Measurements from ENCODE around the gene SYNDIG1. TPM values are rescaled to one million over a fixed set of nuclear protein-coding genes. Genes with fewer than 3 reads are reported as not detected.

SYNDIG1 gene
- total RNA-seq, 1 donor = not detected

GRCh38 chr20:24452016-24452415 is 17.4 kb upstream of the SYNDIG1 start:
- TF ChIP-seq CTCF (IDR thresholded peaks at IDR 0.05; ENCODE audit: insufficient read depth, low read depth, low read length) = no peak
- no peak for DNase-seq (ENCODE audit: low read depth)
- no peak overlapping the region for H3K4me3 ChIP-seq (ENCODE audit: low read depth, low read length)

DNA sequence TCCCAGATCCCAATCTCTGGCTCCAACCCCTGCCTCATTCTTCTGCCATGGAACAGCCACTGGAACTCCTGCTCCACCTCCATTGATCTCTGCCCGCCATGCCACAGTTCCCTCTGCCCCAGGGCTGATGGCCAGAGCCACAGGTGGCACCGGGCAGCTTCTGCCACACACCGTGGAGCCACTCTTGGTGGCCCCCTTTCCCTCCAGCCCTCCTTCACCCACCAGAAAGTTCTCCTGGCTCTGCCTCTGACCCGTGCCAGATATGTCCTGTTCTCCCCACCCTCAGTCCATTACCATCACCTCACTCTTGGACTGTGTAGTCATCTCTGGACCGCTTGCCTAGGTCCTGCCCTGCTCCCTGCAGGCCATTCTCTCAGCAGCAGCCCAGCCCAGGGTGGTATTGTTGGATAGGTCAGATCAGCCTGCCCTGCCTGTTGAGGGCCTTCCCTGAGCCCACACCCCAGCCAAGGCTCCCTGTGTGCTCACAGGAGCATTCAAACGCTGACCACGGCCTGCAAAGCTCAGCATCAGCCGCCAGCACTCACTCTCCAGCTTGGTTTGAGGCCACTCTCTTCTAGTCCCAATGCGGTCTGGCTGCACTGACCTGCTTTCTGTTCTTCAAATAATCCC is 16.8 kb upstream of the SYNDIG1 start:
- H3K4me3 ChIP-seq (ENCODE audit: low read depth, low read length) = no peak overlapping the region
- no peak for TF ChIP-seq CTCF (IDR thresholded peaks at IDR 0.05; ENCODE audit: insufficient read depth, low read depth, low read length)
- DNase-seq (ENCODE audit: low read depth) = no peak

DNA sequence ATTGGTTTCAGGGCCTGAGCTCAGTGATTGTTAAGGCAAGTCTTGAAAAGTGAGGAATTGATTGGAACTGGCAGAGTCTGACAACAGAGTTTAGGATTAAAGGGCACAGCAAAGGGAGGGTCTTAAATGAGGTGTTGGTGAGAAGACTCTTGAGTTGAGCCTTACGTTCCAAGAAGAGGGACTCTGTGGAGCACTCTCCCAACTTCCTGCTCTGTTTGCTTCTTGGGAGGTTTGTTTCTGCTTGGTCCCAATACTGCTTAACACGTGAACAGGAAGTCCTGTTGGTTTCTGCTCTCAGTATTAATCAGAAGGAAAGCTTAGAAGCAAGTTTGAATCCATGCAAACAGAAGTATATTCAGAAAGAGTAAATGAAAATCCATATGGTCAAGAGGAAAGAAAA is 15.6 kb upstream of the SYNDIG1 start:
- no peak overlapping the region for H3K4me3 ChIP-seq (ENCODE audit: low read depth, low read length)
- no peak for DNase-seq (ENCODE audit: low read depth)
- no peak for TF ChIP-seq CTCF (IDR thresholded peaks at IDR 0.05; ENCODE audit: insufficient read depth, low read depth, low read length)

- no peak overlapping the region for H3K4me3 ChIP-seq (ENCODE audit: low read depth, low read length)
- TF ChIP-seq CTCF (IDR thresholded peaks at IDR 0.05; ENCODE audit: insufficient read depth, low read depth, low read length) = no peak
- DNase-seq (ENCODE audit: low read depth) = no peak
Observed at GRCh38 chr20:24455081-24455480, 14.3 kb upstream of the SYNDIG1 start.

DNA sequence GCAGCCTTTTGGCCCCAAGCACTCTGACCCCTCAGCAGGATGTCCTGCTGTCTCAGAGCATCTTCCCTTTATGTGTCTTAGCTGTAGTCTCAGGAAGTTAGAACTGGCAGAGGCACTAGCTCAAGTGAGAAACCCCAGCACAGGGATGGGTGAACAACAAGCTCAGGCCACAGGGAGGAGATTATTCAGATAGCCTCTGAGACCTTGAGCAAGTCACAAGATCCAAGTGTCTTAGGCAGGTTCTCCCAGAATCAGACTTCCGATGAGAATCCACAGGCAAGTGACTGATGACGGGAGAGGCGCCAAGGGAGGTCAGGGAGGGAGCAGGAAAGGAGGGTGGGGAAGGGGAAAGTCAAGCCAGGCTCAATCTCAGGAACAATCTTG is 13.0 kb upstream of the SYNDIG1 start:
- no peak overlapping the region for H3K4me3 ChIP-seq (ENCODE audit: low read depth, low read length)
- DNase-seq (ENCODE audit: low read depth) = no peak
- TF ChIP-seq CTCF (IDR thresholded peaks at IDR 0.05; ENCODE audit: insufficient read depth, low read depth, low read length) = no peak

GRCh38 chr20:24458436-24458835 is 11.0 kb upstream of the SYNDIG1 start:
- no peak for DNase-seq (ENCODE audit: low read depth)
- no peak for TF ChIP-seq CTCF (IDR thresholded peaks at IDR 0.05; ENCODE audit: insufficient read depth, low read depth, low read length)
- no peak overlapping the region for H3K4me3 ChIP-seq (ENCODE audit: low read depth, low read length)

DNA sequence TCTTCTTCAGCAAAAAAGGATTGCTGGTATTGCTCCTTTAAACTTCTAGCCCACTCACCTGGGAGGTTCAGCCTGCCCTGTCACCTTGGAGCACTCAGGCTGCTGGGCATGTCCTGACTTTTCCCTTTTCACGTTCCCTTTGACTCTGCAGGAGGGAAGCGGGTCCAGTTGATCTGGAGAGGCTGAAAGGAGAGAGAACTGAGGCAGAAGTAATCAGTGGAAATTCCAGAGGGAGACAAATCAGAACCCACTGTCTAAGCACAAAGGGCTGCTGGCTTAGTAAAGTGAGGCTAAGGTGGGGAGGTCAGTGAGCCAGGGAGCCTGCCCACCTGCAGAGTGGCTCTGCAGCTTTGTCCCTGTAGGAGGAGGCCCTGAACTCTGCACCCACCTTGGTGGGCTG is 9.7 kb upstream of the SYNDIG1 start:
- no peak for DNase-seq (ENCODE audit: low read depth)
- no peak overlapping the region for H3K4me3 ChIP-seq (ENCODE audit: low read depth, low read length)
- no peak for TF ChIP-seq CTCF (IDR thresholded peaks at IDR 0.05; ENCODE audit: insufficient read depth, low read depth, low read length)

Data from fibroblast of villous mesenchyme (primary cell).